Measurements from ENCODE around the gene MPI. TPM values are rescaled to one million over a fixed set of nuclear protein-coding genes. Genes with fewer than 3 reads are reported as not detected.

Gene MPI
- total RNA-seq, 1 donor from 2014 or later = 77.7 TPM

- no peaks in the 10 kb centered on the region for H3F3A ChIP-seq (ENCODE audit: low read depth)
- no peak for DNase-seq (ENCODE audit: low spot score)
- H3K4me2 ChIP-seq = no peak overlapping the region
- peak overlapping the region; percentile 23 for H3K27ac Mint-ChIP-seq
- no peak overlapping the region for H3K27ac ChIP-seq
- H2AFZ ChIP-seq (replicated peaks) = no peak overlapping the region
- TF ChIP-seq EZH2phosphoT487 (IDR thresholded peaks at IDR 0.05) = no peak
- peaks cover 6% of the 10 kb centered on the region for H3K9me3 Mint-ChIP-seq
- no peaks in the 10 kb centered on the region for H3K27me3 ChIP-seq
- H3K4me1 ChIP-seq = no peaks in the 10 kb centered on the region
- H3K9ac ChIP-seq = no peak overlapping the region
- H3K27me3 Mint-ChIP-seq (ENCODE audit: insufficient read depth, low read depth) = peaks cover 2% of the 10 kb centered on the region
- no peak overlapping the region for H3K4me3 ChIP-seq
- H3K4me3 Mint-ChIP-seq = no peak overlapping the region
- peaks cover 21% of the 10 kb centered on the region for H3K4me1 Mint-ChIP-seq
- no peaks in the 10 kb centered on the region for H3K9me3 ChIP-seq (ENCODE audit: low read depth)
- H3K36me3 Mint-ChIP-seq = peaks cover 25% of the 10 kb centered on the region
- peaks cover 30% of the 10 kb centered on the region for H4K20me1 ChIP-seq (ENCODE audit: low read depth)
- no peaks in the 10 kb centered on the region for H3K36me3 ChIP-seq
- H3K79me2 ChIP-seq (ENCODE audit: low read depth) = peaks cover 72% of the 10 kb centered on the region
These were observed 22.3 kb upstream of the MPI start for GRCh38 chr15:74867466-74868038.

GRCh38 chr15:74868059-74868458 lies 21.8 kb upstream of the MPI start:
- H3K27me3 Mint-ChIP-seq (ENCODE audit: insufficient read depth, low read depth) = peaks cover 2% of the 10 kb centered on the region
- Histone ChIP-seq H3K9me3 (ENCODE audit: low read depth) (no peaks in the 10 kb centered on the region), H3F3A (ENCODE audit: low read depth) (no peaks in the 10 kb centered on the region), H3K27me3 (no peaks in the 10 kb centered on the region), H2AFZ (replicated peaks) (no peak overlapping the region), H3K4me3 (no peak overlapping the region), H3K4me2 (no peak overlapping the region), H3K79me2 (ENCODE audit: low read depth) (peaks cover 74% of the 10 kb centered on the region), H3K9ac (no peak overlapping the region), H3K27ac (no peak overlapping the region), H3K36me3 (no peaks in the 10 kb centered on the region), H4K20me1 (ENCODE audit: low read depth) (peaks cover 32% of the 10 kb centered on the region), H3K4me1 (no peaks in the 10 kb centered on the region)
- TF ChIP-seq EZH2 (IDR thresholded peaks at IDR 0.05) (no peak), CTCF (IDR thresholded peaks at IDR 0.05) (no peak), EZH2phosphoT487 (IDR thresholded peaks at IDR 0.05) (no peak)
- H3K4me1 Mint-ChIP-seq = peaks cover 24% of the 10 kb centered on the region
- H3K27ac Mint-ChIP-seq = peak overlapping the region; percentile 23
- no peak overlapping the region for H3K4me3 Mint-ChIP-seq
- H3K36me3 Mint-ChIP-seq = peaks cover 25% of the 10 kb centered on the region
- no peak for DNase-seq (ENCODE audit: low spot score)
- peaks cover 6% of the 10 kb centered on the region for H3K9me3 Mint-ChIP-seq

GRCh38 chr15:74869372-74869725 lies 20.5 kb upstream of the MPI start:
- Histone ChIP-seq H3K4me2 (no peak overlapping the region), H3K9me3 (ENCODE audit: low read depth) (no peaks in the 10 kb centered on the region), H3K9ac (no peak overlapping the region), H3F3A (ENCODE audit: low read depth) (peaks cover 6% of the 10 kb centered on the region), H3K4me1 (peaks cover 4% of the 10 kb centered on the region), H3K27ac (no peak overlapping the region), H2AFZ (replicated peaks) (no peak overlapping the region), H3K36me3 (no peaks in the 10 kb centered on the region), H3K79me2 (ENCODE audit: low read depth) (peaks cover 69% of the 10 kb centered on the region), H4K20me1 (ENCODE audit: low read depth) (peaks cover 32% of the 10 kb centered on the region), H3K27me3 (no peaks in the 10 kb centered on the region), H3K4me3 (no peak overlapping the region)
- DNase-seq (ENCODE audit: low spot score) = no peak
- Mint-ChIP-seq H3K9me3 (peaks cover 6% of the 10 kb centered on the region), H3K4me3 (no peak overlapping the region), H3K27me3 (ENCODE audit: insufficient read depth, low read depth) (peaks cover 5% of the 10 kb centered on the region), H3K27ac (no peak overlapping the region), H3K36me3 (peaks cover 24% of the 10 kb centered on the region), H3K4me1 (peaks cover 29% of the 10 kb centered on the region)
- TF ChIP-seq EZH2phosphoT487 (IDR thresholded peaks at IDR 0.05) (no peak), EZH2 (IDR thresholded peaks at IDR 0.05) (no peak), CTCF (IDR thresholded peaks at IDR 0.05) (no peak)

GRCh38 chr15:74869726-74870407 lies 20.0 kb upstream of the MPI start:
- H3K9me3 ChIP-seq (ENCODE audit: low read depth) = no peaks in the 10 kb centered on the region

More at GRCh38 chr15:74869726-74870407, 20.0 kb upstream of the MPI start:
- Histone ChIP-seq H3K9ac (no peak overlapping the region), H3K79me2 (ENCODE audit: low read depth) (peaks cover 66% of the 10 kb centered on the region), H3K27ac (no peak overlapping the region), H3K27me3 (no peaks in the 10 kb centered on the region), H2AFZ (replicated peaks) (no peak overlapping the region), H3K4me1 (peaks cover 4% of the 10 kb centered on the region), H4K20me1 (ENCODE audit: low read depth) (peaks cover 32% of the 10 kb centered on the region), H3K36me3 (no peaks in the 10 kb centered on the region), H3K4me2 (no peak overlapping the region), H3F3A (ENCODE audit: low read depth) (peaks cover 6% of the 10 kb centered on the region), H3K4me3 (no peak overlapping the region)
- Mint-ChIP-seq H3K9me3 (peaks cover 6% of the 10 kb centered on the region), H3K4me1 (peaks cover 29% of the 10 kb centered on the region), H3K36me3 (peaks cover 22% of the 10 kb centered on the region), H3K27me3 (ENCODE audit: insufficient read depth, low read depth) (peaks cover 5% of the 10 kb centered on the region), H3K27ac (no peak overlapping the region), H3K4me3 (no peak overlapping the region)
- no peak for DNase-seq (ENCODE audit: low spot score)
- TF ChIP-seq EZH2phosphoT487 (IDR thresholded peaks at IDR 0.05) = no peak
- no peak for TF ChIP-seq EZH2 (IDR thresholded peaks at IDR 0.05)
- TF ChIP-seq CTCF (IDR thresholded peaks at IDR 0.05) = no peak
